ENCODE measurements around the gene SLX9.

DNA sequence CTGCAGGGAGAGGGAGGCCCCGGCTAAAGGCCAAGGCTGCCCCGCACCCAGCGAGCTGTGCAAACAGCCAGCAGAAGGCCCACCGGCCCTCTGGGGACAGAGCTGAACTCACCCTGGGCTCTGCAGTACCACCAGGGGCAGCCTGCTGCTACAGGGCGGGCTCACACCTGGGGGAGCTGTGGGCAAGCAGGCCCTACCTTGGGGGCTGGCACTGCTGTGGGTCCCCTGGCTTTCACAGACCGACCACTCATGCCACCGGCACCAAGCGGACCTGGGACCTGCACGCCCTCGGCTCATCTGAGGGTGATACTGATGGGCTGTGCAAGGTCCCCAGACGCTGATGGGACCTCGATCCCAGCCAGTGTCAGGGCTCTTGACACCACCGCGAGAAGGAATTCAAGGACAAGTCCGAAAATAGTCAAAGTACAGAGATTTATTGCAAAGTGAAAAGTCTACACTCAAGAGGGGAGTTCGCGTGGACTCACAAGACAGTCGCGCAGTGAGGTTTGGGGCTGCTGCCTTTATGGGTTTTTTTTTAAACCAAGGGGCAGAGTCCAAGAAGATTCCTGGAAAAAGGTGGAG is 73.5 kb downstream of the SLX9 start:
- TF ChIP-seq, protein P1, sequence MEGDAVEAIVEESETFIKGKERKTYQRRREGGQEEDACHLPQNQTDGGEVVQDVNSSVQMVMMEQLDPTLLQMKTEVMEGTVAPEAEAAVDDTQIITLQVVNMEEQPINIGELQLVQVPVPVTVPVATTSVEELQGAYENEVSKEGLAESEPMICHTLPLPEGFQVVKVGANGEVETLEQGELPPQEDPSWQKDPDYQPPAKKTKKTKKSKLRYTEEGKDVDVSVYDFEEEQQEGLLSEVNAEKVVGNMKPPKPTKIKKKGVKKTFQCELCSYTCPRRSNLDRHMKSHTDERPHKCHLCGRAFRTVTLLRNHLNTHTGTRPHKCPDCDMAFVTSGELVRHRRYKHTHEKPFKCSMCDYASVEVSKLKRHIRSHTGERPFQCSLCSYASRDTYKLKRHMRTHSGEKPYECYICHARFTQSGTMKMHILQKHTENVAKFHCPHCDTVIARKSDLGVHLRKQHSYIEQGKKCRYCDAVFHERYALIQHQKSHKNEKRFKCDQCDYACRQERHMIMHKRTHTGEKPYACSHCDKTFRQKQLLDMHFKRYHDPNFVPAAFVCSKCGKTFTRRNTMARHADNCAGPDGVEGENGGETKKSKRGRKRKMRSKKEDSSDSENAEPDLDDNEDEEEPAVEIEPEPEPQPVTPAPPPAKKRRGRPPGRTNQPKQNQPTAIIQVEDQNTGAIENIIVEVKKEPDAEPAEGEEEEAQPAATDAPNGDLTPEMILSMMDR (IDR thresholded peaks at IDR 0.05; ENCODE audit: poor library complexity, severe bottlenecking): no peak
- TF ChIP-seq EZH2 (IDR thresholded peaks at IDR 0.05; ENCODE audit: borderline replicate concordance, insufficient read depth, low read length, poor library complexity, severe bottlenecking): no peak
- TF ChIP-seq, protein P2, sequence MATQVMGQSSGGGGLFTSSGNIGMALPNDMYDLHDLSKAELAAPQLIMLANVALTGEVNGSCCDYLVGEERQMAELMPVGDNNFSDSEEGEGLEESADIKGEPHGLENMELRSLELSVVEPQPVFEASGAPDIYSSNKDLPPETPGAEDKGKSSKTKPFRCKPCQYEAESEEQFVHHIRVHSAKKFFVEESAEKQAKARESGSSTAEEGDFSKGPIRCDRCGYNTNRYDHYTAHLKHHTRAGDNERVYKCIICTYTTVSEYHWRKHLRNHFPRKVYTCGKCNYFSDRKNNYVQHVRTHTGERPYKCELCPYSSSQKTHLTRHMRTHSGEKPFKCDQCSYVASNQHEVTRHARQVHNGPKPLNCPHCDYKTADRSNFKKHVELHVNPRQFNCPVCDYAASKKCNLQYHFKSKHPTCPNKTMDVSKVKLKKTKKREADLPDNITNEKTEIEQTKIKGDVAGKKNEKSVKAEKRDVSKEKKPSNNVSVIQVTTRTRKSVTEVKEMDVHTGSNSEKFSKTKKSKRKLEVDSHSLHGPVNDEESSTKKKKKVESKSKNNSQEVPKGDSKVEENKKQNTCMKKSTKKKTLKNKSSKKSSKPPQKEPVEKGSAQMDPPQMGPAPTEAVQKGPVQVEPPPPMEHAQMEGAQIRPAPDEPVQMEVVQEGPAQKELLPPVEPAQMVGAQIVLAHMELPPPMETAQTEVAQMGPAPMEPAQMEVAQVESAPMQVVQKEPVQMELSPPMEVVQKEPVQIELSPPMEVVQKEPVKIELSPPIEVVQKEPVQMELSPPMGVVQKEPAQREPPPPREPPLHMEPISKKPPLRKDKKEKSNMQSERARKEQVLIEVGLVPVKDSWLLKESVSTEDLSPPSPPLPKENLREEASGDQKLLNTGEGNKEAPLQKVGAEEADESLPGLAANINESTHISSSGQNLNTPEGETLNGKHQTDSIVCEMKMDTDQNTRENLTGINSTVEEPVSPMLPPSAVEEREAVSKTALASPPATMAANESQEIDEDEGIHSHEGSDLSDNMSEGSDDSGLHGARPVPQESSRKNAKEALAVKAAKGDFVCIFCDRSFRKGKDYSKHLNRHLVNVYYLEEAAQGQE (IDR thresholded peaks at IDR 0.05; ENCODE audit: borderline replicate concordance): no peak
- no peak for TF ChIP-seq RAD21 (conservative IDR thresholded peaks at IDR 0.05)
- TF ChIP-seq POLR2AphosphoS5 (IDR thresholded peaks at IDR 0.05): no peak
- TF ChIP-seq TAF1 (IDR thresholded peaks at IDR 0.05; ENCODE audit: low read depth): no peak
- no peak for TF ChIP-seq SMC3 (conservative IDR thresholded peaks at IDR 0.05; ENCODE audit: poor library complexity)
- no peak for TF ChIP-seq EP300 (conservative IDR thresholded peaks at IDR 0.05; ENCODE audit: poor library complexity, severe bottlenecking)
